Calu3 (cell line): ENCODE results near the gene ST7. TPM values are rescaled to one million over a fixed set of nuclear protein-coding genes. Genes with fewer than 3 reads are reported as not detected.

Experiments
- BruUV-seq: library from RNA; stranded (reverse); fragments of 400-500 nt; replicated peaks from 2 replicates; lab custom pipeline; 2021; lab: Mats Ljungman, UMichigan
- CTCF ChIA-PET: fragments of 300-600 bp; sonication (Branson Sonifier 250); formaldehyde crosslinking; loops from one replicate; lab custom pipeline; 2022; ENCODE audit warnings: antibody characterized with exemption; lab: Charles Lee
- DNase-seq: peaks from one replicate; pipeline ENCODE4 v3.0.0; 2022
- H3K27ac Mint-ChIP-seq: one replicate; pipeline ENCODE4 v1.8.0; 2022; ENCODE audit warnings: mixed read lengths; ENCODE audit not compliant: unreplicated experiment
- H3K27me3 Mint-ChIP-seq: one replicate; pipeline ENCODE4 v1.8.0; 2022; ENCODE audit warnings: mixed read lengths; ENCODE audit not compliant: unreplicated experiment
- H3K36me3 Mint-ChIP-seq: one replicate; pipeline ENCODE4 v1.8.0; 2022; ENCODE audit warnings: mild to moderate bottlenecking, moderate library complexity, mixed read lengths; ENCODE audit not compliant: insufficient read depth, unreplicated experiment
- H3K4me1 Mint-ChIP-seq: one replicate; pipeline ENCODE4 v1.8.0; 2022; ENCODE audit warnings: mild to moderate bottlenecking, low read depth, mixed read lengths; ENCODE audit not compliant: unreplicated experiment
- H3K4me3 Mint-ChIP-seq: one replicate; pipeline ENCODE4 v1.8.0; 2022; ENCODE audit warnings: mild to moderate bottlenecking, low read depth, moderate library complexity, mixed read lengths; ENCODE audit not compliant: unreplicated experiment
- H3K9me3 Mint-ChIP-seq: one replicate; pipeline ENCODE4 v1.8.0; 2022; ENCODE audit warnings: low read depth, mixed read lengths; ENCODE audit not compliant: unreplicated experiment
- CTCF ChIP-seq: fragments of 200-600 bp; IDR thresholded peaks from one replicate; pipeline ENCODE4 v1.8.0; 2022; ENCODE audit warnings: antibody characterized with exemption; ENCODE audit not compliant: unreplicated experiment
- intact Hi-C: fragments of 100-400 bp; cut with micrococcal nuclease; formaldehyde crosslinking; loops from one replicate; pipeline ENCODE4 v1.10.0; 2022; ENCODE audit not compliant: unreplicated experiment
- total RNA-seq: library from RNA; stranded (reverse); gene quantifications from 2 replicates; pipeline ENCODE4 v1.2.3, GENCODE V29; 2022

ST7 gene
- total RNA-seq, 1 experiment from 2014 or later = 17.7 TPM

- no peak overlapping the region for H3K4me3 Mint-ChIP-seq
- intact Hi-C loops = no loop called here
- H3K9me3 Mint-ChIP-seq = no peaks in the 10 kb centered on the region
- no peaks in the 10 kb centered on the region for H3K36me3 Mint-ChIP-seq
- no peak for DNase-seq
- no peak overlapping the region for H3K27ac Mint-ChIP-seq
- CTCF ChIA-PET = interaction anchor here (0.6 kb wide), 1 partner anchor 12 kb away, joined by 5 read pairs; no protein-coding TSS in a partner anchor
- no peaks in the 10 kb centered on the region for H3K4me1 Mint-ChIP-seq
- no peak for TF ChIP-seq CTCF
- no peaks in the 10 kb centered on the region for H3K27me3 Mint-ChIP-seq
- no TSS peak for BruUV-seq
Measured at GRCh38 chr7:117219485-117219884, 266.2 kb downstream of the ST7 start.

- BruUV-seq = no TSS peak
- no peaks in the 10 kb centered on the region for H3K9me3 Mint-ChIP-seq
- H3K4me3 Mint-ChIP-seq = no peak overlapping the region
- CTCF ChIA-PET = interaction anchor here (0.6 kb wide), 1 partner anchor 427 kb away, joined by 4 read pairs; no protein-coding TSS in a partner anchor
- no peak overlapping the region for H3K27ac Mint-ChIP-seq
- no peak for TF ChIP-seq CTCF
- no peaks in the 10 kb centered on the region for H3K4me1 Mint-ChIP-seq
- intact Hi-C loops = no loop called here
- H3K36me3 Mint-ChIP-seq = no peaks in the 10 kb centered on the region
- DNase-seq = no peak
- H3K27me3 Mint-ChIP-seq = no peaks in the 10 kb centered on the region
Measured at GRCh38 chr7:117220836-117221235, 267.5 kb downstream of the ST7 start.

GRCh38 chr7:117225536-117225935, 272.2 kb downstream of the ST7 start:
- Mint-ChIP-seq H3K4me1 (no peaks in the 10 kb centered on the region), H3K9me3 (no peaks in the 10 kb centered on the region), H3K4me3 (no peak overlapping the region), H3K36me3 (no peaks in the 10 kb centered on the region), H3K27me3 (no peaks in the 10 kb centered on the region), H3K27ac (no peak overlapping the region)
- no peak for TF ChIP-seq CTCF
- DNase-seq = no peak
- BruUV-seq = no TSS peak
- intact Hi-C loops = no loop called here
- CTCF ChIA-PET = interaction anchor here (1.3 kb wide), 1 partner anchor 13 kb away, joined by 3 read pairs; no protein-coding TSS in a partner anchor

GRCh38 chr7:117227091-117227490, 273.8 kb downstream of the ST7 start:
- CTCF ChIA-PET = no interaction called here
- Mint-ChIP-seq H3K9me3 (no peaks in the 10 kb centered on the region), H3K4me3 (no peak overlapping the region), H3K36me3 (no peaks in the 10 kb centered on the region), H3K4me1 (no peaks in the 10 kb centered on the region), H3K27ac (no peak overlapping the region), H3K27me3 (no peaks in the 10 kb centered on the region)
- TF ChIP-seq CTCF = no peak
- intact Hi-C loops = no loop called here
- no peak for DNase-seq
- no TSS peak for BruUV-seq
